Measurements from ENCODE around the gene LCORL.

- no peak for TF ChIP-seq CTCF (IDR thresholded peaks at IDR 0.05)
- TF ChIP-seq POLR2A (IDR thresholded peaks at IDR 0.05) = no peak
Observed at GRCh38 chr4:18020671-18021469, 685 bp downstream of the LCORL start.

Measured in thyroid gland (tissue), 4 donors.